ENCODE measurements around the gene EXOC7.

DNA sequence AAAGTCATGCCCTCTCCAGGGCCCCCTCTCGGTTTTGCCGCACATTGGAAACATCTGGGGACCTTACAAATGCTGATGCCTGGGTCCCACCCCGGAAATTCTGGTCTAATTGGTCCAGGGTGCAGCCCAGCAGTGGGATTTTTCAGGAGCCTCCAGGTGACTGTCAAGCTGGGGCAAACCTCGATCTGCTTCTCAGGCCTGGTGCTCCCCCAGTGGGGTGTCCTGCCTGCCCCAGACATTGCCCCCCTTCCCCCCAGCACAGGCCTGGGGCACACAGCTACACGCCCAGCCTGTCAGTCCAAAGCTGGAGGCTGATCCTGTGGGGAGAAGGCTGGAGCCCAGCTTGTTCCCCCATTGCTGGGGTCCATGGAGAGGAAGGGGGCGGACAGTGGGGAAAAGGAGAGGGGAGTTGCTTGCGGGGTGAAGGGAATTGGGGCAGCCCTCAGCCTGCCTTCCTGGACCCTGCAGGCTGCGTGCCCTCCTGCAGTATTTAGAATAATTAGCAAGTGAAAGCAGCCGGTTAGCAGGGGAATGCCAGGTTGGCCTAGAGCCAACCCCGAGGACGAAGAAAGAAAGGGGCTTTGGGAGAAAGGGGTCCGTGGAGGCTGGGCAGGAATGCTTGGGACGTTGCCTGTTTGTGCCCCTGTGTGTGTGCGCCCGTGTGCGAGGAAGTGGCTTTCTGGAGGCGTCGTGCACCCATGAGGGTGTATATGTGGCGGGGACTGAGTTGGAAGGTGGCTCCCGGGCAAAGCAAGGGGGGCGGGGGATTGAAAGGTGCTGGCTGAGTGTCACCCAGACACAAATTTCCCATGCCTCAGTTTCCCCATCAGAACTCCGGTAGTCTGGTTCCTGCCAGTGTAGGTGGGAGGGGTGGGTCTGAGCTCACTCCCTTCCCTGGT is 31.6 kb upstream of the EXOC7 start:
- TF ChIP-seq POLR2AphosphoS5 (IDR thresholded peaks at IDR 0.05): no peak
- TF ChIP-seq, protein P1, sequence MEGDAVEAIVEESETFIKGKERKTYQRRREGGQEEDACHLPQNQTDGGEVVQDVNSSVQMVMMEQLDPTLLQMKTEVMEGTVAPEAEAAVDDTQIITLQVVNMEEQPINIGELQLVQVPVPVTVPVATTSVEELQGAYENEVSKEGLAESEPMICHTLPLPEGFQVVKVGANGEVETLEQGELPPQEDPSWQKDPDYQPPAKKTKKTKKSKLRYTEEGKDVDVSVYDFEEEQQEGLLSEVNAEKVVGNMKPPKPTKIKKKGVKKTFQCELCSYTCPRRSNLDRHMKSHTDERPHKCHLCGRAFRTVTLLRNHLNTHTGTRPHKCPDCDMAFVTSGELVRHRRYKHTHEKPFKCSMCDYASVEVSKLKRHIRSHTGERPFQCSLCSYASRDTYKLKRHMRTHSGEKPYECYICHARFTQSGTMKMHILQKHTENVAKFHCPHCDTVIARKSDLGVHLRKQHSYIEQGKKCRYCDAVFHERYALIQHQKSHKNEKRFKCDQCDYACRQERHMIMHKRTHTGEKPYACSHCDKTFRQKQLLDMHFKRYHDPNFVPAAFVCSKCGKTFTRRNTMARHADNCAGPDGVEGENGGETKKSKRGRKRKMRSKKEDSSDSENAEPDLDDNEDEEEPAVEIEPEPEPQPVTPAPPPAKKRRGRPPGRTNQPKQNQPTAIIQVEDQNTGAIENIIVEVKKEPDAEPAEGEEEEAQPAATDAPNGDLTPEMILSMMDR (IDR thresholded peaks at IDR 0.05): no peak
